Measurements from ENCODE around the gene SLC24A4.

DNA sequence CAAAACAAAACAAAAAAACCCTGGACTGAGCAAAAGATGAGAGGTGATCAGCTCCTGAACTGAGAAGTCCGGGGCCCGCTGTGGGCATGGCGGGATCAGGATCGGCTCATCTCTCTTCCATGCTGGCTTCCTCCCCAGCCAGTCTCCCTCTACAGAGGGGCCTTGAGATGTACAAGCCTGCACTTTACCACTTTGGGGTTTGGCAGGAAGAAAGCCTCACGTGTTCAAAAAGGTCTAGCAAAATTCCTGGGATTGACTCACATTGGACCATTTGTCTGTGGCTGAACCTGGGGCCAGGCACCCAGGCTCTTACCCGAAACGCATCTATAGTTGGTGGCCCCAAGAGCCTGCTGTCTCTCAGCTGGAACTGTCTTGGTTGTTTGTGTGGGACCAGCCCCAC, 89.0 kb downstream of the SLC24A4 start:
- TF ChIP-seq EZH2phosphoT487 (IDR thresholded peaks at IDR 0.05; ENCODE audit: borderline replicate concordance, low read length) (no peak), EZH2 (IDR thresholded peaks at IDR 0.05; ENCODE audit: low read length, unreplicated experiment) (no peak)
- TF ChIP-seq, protein P1, sequence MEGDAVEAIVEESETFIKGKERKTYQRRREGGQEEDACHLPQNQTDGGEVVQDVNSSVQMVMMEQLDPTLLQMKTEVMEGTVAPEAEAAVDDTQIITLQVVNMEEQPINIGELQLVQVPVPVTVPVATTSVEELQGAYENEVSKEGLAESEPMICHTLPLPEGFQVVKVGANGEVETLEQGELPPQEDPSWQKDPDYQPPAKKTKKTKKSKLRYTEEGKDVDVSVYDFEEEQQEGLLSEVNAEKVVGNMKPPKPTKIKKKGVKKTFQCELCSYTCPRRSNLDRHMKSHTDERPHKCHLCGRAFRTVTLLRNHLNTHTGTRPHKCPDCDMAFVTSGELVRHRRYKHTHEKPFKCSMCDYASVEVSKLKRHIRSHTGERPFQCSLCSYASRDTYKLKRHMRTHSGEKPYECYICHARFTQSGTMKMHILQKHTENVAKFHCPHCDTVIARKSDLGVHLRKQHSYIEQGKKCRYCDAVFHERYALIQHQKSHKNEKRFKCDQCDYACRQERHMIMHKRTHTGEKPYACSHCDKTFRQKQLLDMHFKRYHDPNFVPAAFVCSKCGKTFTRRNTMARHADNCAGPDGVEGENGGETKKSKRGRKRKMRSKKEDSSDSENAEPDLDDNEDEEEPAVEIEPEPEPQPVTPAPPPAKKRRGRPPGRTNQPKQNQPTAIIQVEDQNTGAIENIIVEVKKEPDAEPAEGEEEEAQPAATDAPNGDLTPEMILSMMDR (conservative IDR thresholded peaks at IDR 0.05; ENCODE audit: low read depth, low read length): no peak
